ENCODE results near the gene SBK1.

SBK1 gene

GRCh38 chr16:28274676-28275075, 17.6 kb upstream of the SBK1 start:
- TF ChIP-seq GATA2 (IDR thresholded peaks at IDR 0.05; ENCODE audit: low read depth, low read length) (no peak), GATA3 (IDR thresholded peaks at IDR 0.05; ENCODE audit: low read depth, low read length) (no peak)

GRCh38 chr16:28276301-28276700, 16.0 kb upstream of the SBK1 start:
- TF ChIP-seq GATA3 (IDR thresholded peaks at IDR 0.05; ENCODE audit: low read depth, low read length) (no peak), GATA2 (IDR thresholded peaks at IDR 0.05; ENCODE audit: low read depth, low read length) (no peak)

- TF ChIP-seq GATA2 (IDR thresholded peaks at IDR 0.05; ENCODE audit: low read depth, low read length): no peak
- TF ChIP-seq GATA3 (IDR thresholded peaks at IDR 0.05; ENCODE audit: low read depth, low read length): no peak
Measured at GRCh38 chr16:28277537-28278388, 14.6 kb upstream of the SBK1 start.

- no peak for TF ChIP-seq GATA3 (IDR thresholded peaks at IDR 0.05; ENCODE audit: low read depth, low read length)
Measured at GRCh38 chr16:28279006-28279405, 13.3 kb upstream of the SBK1 start.

- TF ChIP-seq GATA2 (IDR thresholded peaks at IDR 0.05; ENCODE audit: low read depth, low read length) (no peak), GATA3 (IDR thresholded peaks at IDR 0.05; ENCODE audit: low read depth, low read length) (no peak)
Measured at GRCh38 chr16:28280881-28281836, 11.2 kb upstream of the SBK1 start.

GRCh38 chr16:28282045-28282444, 10.3 kb upstream of the SBK1 start:
- TF ChIP-seq GATA3 (IDR thresholded peaks at IDR 0.05; ENCODE audit: low read depth, low read length): no peak
- no peak for TF ChIP-seq GATA2 (IDR thresholded peaks at IDR 0.05; ENCODE audit: low read depth, low read length)

GRCh38 chr16:28283173-28283572, 9.2 kb upstream of the SBK1 start:
- no peak for TF ChIP-seq GATA2 (IDR thresholded peaks at IDR 0.05; ENCODE audit: low read depth, low read length)
- no peak for TF ChIP-seq GATA3 (IDR thresholded peaks at IDR 0.05; ENCODE audit: low read depth, low read length)

GRCh38 chr16:28283798-28284577, 8.3 kb upstream of the SBK1 start:
- no peak for TF ChIP-seq GATA2 (IDR thresholded peaks at IDR 0.05; ENCODE audit: low read depth, low read length)

GRCh38 chr16:28285649-28286048, 6.7 kb upstream of the SBK1 start:
- no peak for TF ChIP-seq GATA3 (IDR thresholded peaks at IDR 0.05; ENCODE audit: low read depth, low read length)
- TF ChIP-seq GATA2 (IDR thresholded peaks at IDR 0.05; ENCODE audit: low read depth, low read length): no peak

- TF ChIP-seq GATA2 (IDR thresholded peaks at IDR 0.05; ENCODE audit: low read depth, low read length) (no peak), GATA3 (IDR thresholded peaks at IDR 0.05; ENCODE audit: low read depth, low read length) (no peak)
Measured at GRCh38 chr16:28288114-28288513, 4.2 kb upstream of the SBK1 start.

- TF ChIP-seq GATA3 (IDR thresholded peaks at IDR 0.05; ENCODE audit: low read depth, low read length) (no peak), GATA2 (IDR thresholded peaks at IDR 0.05; ENCODE audit: low read depth, low read length) (no peak)
Measured at GRCh38 chr16:28289048-28289447, 3.3 kb upstream of the SBK1 start.

- no peak for TF ChIP-seq GATA2 (IDR thresholded peaks at IDR 0.05; ENCODE audit: low read depth, low read length)
- TF ChIP-seq GATA3 (IDR thresholded peaks at IDR 0.05; ENCODE audit: low read depth, low read length): no peak
Measured at GRCh38 chr16:28289939-28290858, 2.1 kb upstream of the SBK1 start.

GRCh38 chr16:28290859-28291254, 1.5 kb upstream of the SBK1 start:
- TF ChIP-seq GATA2 (IDR thresholded peaks at IDR 0.05; ENCODE audit: low read depth, low read length) (no peak), GATA3 (IDR thresholded peaks at IDR 0.05; ENCODE audit: low read depth, low read length) (no peak)

Measured in SH-SY5Y (cell line).